C4-2B (cell line): ENCODE data around the gene IRAK1.

ENCODE experiments used
- ZFX ChIP-seq: fragments of 450-650 bp; IDR thresholded peaks from 2 replicates; pipeline ENCODE4 v1.6.1; 2017
- TF ChIP-seq, protein P1 (sequence below): fragments of 450-650 bp; conservative IDR thresholded peaks from 2 replicates; pipeline ENCODE4 v1.5.1; 2017; ENCODE audit warnings: mild to moderate bottlenecking

DNA sequence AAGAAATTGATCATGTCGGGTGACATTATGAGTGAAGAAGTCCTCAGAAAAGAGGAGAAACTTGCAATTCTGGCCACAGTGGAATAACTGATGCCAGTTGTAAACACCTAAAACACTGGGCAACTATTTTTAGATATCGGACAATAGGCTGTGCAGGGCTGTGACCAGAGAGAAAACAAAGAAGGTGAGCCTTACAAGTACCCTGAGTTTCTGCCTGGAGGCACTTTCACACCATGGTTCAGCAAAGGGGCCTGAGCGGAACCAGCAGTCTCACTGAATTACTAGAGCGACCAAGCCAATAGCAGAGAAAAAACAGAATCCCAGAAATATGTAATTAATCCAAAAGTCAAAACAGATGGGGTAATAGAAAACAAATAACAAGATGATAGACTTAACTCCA, 11.2 kb downstream of the IRAK1 start:
- TF ChIP-seq, protein P1, sequence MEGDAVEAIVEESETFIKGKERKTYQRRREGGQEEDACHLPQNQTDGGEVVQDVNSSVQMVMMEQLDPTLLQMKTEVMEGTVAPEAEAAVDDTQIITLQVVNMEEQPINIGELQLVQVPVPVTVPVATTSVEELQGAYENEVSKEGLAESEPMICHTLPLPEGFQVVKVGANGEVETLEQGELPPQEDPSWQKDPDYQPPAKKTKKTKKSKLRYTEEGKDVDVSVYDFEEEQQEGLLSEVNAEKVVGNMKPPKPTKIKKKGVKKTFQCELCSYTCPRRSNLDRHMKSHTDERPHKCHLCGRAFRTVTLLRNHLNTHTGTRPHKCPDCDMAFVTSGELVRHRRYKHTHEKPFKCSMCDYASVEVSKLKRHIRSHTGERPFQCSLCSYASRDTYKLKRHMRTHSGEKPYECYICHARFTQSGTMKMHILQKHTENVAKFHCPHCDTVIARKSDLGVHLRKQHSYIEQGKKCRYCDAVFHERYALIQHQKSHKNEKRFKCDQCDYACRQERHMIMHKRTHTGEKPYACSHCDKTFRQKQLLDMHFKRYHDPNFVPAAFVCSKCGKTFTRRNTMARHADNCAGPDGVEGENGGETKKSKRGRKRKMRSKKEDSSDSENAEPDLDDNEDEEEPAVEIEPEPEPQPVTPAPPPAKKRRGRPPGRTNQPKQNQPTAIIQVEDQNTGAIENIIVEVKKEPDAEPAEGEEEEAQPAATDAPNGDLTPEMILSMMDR, result no peak
- TF ChIP-seq ZFX, result no peak
